ENCODE results near the gene EID2B. TPM values are rescaled to one million over a fixed set of nuclear protein-coding genes. Genes with fewer than 3 reads are reported as not detected.

The EID2B gene
- total RNA-seq, 1 donor from 2014 or later, result 2.8 TPM

Other genes starting within 250 kb of the EID2B start
- not detected for gene IFNL1, start 236.4 kb downstream of the EID2B start, total RNA-seq
- gene LRFN1, start 212.0 kb downstream of the EID2B start, total RNA-seq, result 0.27 TPM
- gene GMFG, start 196.8 kb downstream of the EID2B start, total RNA-seq, result 17.5 TPM
- gene SAMD4B, start 190.4 kb downstream of the EID2B start, total RNA-seq, result 65.8 TPM
- gene PAF1, start 141.7 kb downstream of the EID2B start, total RNA-seq, result 38.0 TPM
- gene MED29, start 141.5 kb downstream of the EID2B start, total RNA-seq, result 26.3 TPM
- gene ZFP36, start 126.0 kb downstream of the EID2B start, total RNA-seq, result 53.0 TPM
- gene PLEKHG2, start 120.2 kb downstream of the EID2B start, total RNA-seq, result 25.1 TPM
- gene RPS16, start 96.9 kb downstream of the EID2B start, total RNA-seq, result 1,084 TPM
- 79.9 TPM for gene SUPT5H, start 87.3 kb downstream of the EID2B start, total RNA-seq
- gene TIMM50, start 52.0 kb downstream of the EID2B start, total RNA-seq, result 62.0 TPM
- not detected for gene DLL3, start 33.9 kb downstream of the EID2B start, total RNA-seq
- gene SELENOV, start 17.7 kb downstream of the EID2B start, total RNA-seq, result not detected
- gene EID2, start 7.3 kb upstream of the EID2B start, total RNA-seq, result 11.4 TPM
- not detected for gene LGALS13, start 69.7 kb upstream of the EID2B start, total RNA-seq
- not detected for gene LGALS16, start 123.1 kb upstream of the EID2B start, total RNA-seq
- not detected for gene LGALS14, start 171.6 kb upstream of the EID2B start, total RNA-seq
- gene CLC, start 205.2 kb upstream of the EID2B start, total RNA-seq, result 0.94 TPM
- gene LEUTX, start 246.0 kb upstream of the EID2B start, total RNA-seq, result not detected

Measured in cardiac septum (tissue), 1 donor.